Measurements from ENCODE around the gene BAIAP3.

BAIAP3 gene

GRCh38 chr16:1343428-1344242 lies 10.2 kb downstream of the BAIAP3 start:
- FAIRE-seq, result no peak

GRCh38 chr16:1344499-1344898 lies 11.1 kb downstream of the BAIAP3 start:
- FAIRE-seq (no peak), DNase-seq (ENCODE audit: extremely low spot score, insufficient read length, low read depth) (no peak)

More at GRCh38 chr16:1343428-1344242, 10.2 kb downstream of the BAIAP3 start:
- DNase-seq (ENCODE audit: extremely low spot score, insufficient read length, low read depth), result no peak

- no peak for FAIRE-seq
- DNase-seq (ENCODE audit: extremely low spot score, insufficient read length, low read depth), result no peak
These were observed 11.6 kb downstream of the BAIAP3 start for GRCh38 chr16:1345087-1345486.

GRCh38 chr16:1345651-1346421 lies 12.4 kb downstream of the BAIAP3 start:
- no peak for DNase-seq (ENCODE audit: extremely low spot score, insufficient read length, low read depth)

GRCh38 chr16:1346422-1347285 lies 13.2 kb downstream of the BAIAP3 start:
- FAIRE-seq (no peak), DNase-seq (ENCODE audit: extremely low spot score, insufficient read length, low read depth) (no peak)

More at GRCh38 chr16:1345651-1346421, 12.4 kb downstream of the BAIAP3 start:
- no peak for FAIRE-seq

- no peak for FAIRE-seq
These were observed 13.9 kb downstream of the BAIAP3 start for GRCh38 chr16:1347286-1347855.

GRCh38 chr16:1347962-1348361 lies 14.5 kb downstream of the BAIAP3 start:
- FAIRE-seq, result no peak

More at GRCh38 chr16:1347286-1347855, 13.9 kb downstream of the BAIAP3 start:
- no peak for DNase-seq (ENCODE audit: extremely low spot score, insufficient read length, low read depth)

GRCh38 chr16:1348441-1348840 lies 15.0 kb downstream of the BAIAP3 start:
- FAIRE-seq, result no peak
- DNase-seq (ENCODE audit: extremely low spot score, insufficient read length, low read depth), result no peak

More at GRCh38 chr16:1347962-1348361, 14.5 kb downstream of the BAIAP3 start:
- DNase-seq (ENCODE audit: extremely low spot score, insufficient read length, low read depth), result no peak

GRCh38 chr16:1348926-1349325 lies 15.5 kb downstream of the BAIAP3 start:
- no peak for FAIRE-seq
- no peak for DNase-seq (ENCODE audit: extremely low spot score, insufficient read length, low read depth)

- no peak for FAIRE-seq
- no peak for DNase-seq (ENCODE audit: extremely low spot score, insufficient read length, low read depth)
These were observed 15.9 kb downstream of the BAIAP3 start for GRCh38 chr16:1349351-1349750.

- no peak for DNase-seq (ENCODE audit: extremely low spot score, insufficient read length, low read depth)
- FAIRE-seq, result no peak
These were observed 16.5 kb downstream of the BAIAP3 start for GRCh38 chr16:1349951-1350350.

GRCh38 chr16:1350691-1351090 lies 17.2 kb downstream of the BAIAP3 start:
- no peak for FAIRE-seq
- no peak for DNase-seq (ENCODE audit: extremely low spot score, insufficient read length, low read depth)

- DNase-seq (ENCODE audit: extremely low spot score, insufficient read length, low read depth), result no peak
- no peak for FAIRE-seq
These were observed 17.8 kb downstream of the BAIAP3 start for GRCh38 chr16:1351215-1351581.

GRCh38 chr16:1351582-1352362 lies 18.3 kb downstream of the BAIAP3 start, which contains the start of the genes GNPTG and TSR3:
Gene GNPTG (plus strand): TSS chr16:1351931. CDS start chr16:1351966, 35 bp downstream.
Gene TSR3 (minus strand): TSS chr16:1351878. CDS start chr16:1351804, 74 bp downstream.
- FAIRE-seq, result peak; percentile 89
- DNase-seq (ENCODE audit: extremely low spot score, insufficient read length, low read depth), result peak; percentile 84

GRCh38 chr16:1354815-1355540 lies 21.5 kb downstream of the BAIAP3 start:
- no peak for FAIRE-seq
- DNase-seq (ENCODE audit: extremely low spot score, insufficient read length, low read depth), result no peak

GRCh38 chr16:1355591-1355990 lies 22.1 kb downstream of the BAIAP3 start:
- FAIRE-seq, result no peak
- DNase-seq (ENCODE audit: extremely low spot score, insufficient read length, low read depth), result no peak

- DNase-seq (ENCODE audit: extremely low spot score, insufficient read length, low read depth), result no peak
- no peak for FAIRE-seq
These were observed 22.8 kb downstream of the BAIAP3 start for GRCh38 chr16:1356061-1356900.
